Dermis blood vessel endothelial cell (primary cell): ENCODE results near the gene TNNC2. TPM values are rescaled to one million over a fixed set of nuclear protein-coding genes. Genes with fewer than 3 reads are reported as not detected.

Source experiments
- DNase-seq: peaks from one replicate; pipeline ENCODE4 v3.0.0; 2010
- total RNA-seq: library from RNA; depleted of rRNA; stranded (reverse); fragments of >200 nt; gene quantifications from 2 replicates; pipeline ENCODE4 v1.2.3, GENCODE V29; 2014

TNNC2 gene
- total RNA-seq, 1 donor from 2014 or later: not detected

DNA sequence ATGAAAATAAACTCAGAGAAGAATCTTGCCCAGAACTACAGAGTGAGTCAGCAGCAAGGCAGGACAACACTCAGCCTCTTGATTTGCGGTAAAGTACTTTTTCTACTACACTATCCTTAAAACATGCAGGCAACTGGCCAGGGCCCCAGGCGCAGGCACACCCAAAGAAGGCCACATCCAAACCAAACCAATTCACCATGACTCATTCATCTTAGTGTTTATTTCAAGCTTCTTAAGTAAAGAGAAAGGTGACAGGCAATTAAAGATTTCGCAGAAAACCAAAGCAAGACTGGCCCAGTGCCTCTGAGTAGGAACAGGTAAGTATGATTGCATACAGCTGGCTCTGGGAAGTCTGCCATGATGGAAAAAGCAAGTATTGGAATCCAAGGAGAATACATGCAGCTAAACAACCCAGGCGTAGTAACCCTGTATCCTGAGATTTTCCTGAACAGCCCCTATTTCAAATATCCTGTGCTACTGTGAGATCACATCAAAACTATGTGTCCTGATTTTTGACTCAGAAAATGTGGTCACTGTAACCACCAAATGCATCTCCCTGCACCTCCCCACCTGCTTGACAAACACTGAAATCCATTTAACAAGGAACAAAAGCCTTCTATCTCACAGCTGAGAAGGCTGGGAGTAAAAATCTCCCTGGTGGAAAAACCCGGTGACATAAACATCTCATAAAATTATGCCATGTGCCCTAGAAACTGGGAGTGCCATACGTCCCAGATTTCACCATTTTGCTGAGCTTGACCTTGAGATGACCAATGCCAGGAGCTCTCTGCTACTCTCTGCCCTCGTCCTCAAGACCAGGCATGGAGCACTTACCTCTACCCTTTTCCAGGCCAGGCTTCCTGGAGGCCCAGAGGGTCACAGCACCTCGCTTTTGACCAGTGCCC, 47.8 kb downstream of the TNNC2 start:
- peak; percentile 80 for DNase-seq

DNA sequence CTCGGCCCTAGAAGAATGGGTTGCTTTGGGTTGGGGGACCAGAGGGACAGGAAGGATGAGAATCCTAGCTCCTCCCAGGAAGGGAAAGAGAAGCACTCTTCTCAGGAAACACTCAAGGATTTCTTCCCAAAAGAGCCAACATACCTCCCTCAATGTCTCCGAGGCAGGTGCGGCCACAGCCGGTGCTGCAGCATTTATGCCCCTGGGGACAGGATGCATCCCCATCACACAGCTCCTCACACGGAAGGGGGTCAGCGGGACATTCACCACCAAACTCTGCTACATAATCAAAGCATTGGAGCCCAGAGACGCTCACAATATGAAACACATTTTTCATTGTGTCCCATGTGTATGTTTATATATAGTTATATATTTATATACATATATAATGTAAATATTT, 50.2 kb downstream of the TNNC2 start:
- no peak for DNase-seq

GRCh38 chr20:45775411-45775810, 51.7 kb downstream of the TNNC2 start:
- no peak for DNase-seq

DNA sequence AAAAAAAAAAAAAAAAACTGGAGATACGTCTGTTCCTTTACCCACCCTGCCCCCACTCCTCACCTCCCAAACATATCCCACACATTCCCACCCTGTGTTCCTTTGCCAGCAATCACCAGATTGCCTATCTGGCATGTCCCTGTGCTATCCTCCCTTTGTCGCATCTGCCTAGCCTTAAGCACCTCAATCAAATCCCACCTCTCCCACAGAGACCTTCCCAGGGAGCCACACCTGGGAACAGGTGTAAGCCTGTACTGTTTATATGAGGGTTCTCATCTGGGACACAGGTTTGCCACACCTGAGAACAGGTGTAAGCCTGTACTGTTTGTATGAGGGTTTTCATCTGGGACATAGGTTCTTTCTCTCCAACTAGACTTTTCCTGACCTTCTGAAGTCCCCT, 52.2 kb downstream of the TNNC2 start:
- no peak for DNase-seq

Other genes starting within 250 kb of the TNNC2 start
- gene WFDC8, start 248.0 kb downstream of the TNNC2 start, total RNA-seq: not detected in 2 replicates
- not detected in 2 replicates for gene WFDC10A, start 197.6 kb downstream of the TNNC2 start, total RNA-seq
- not detected in 2 replicates for gene WFDC9, start 196.0 kb downstream of the TNNC2 start, total RNA-seq
- not detected in 2 replicates for gene WFDC11, start 157.1 kb downstream of the TNNC2 start, total RNA-seq
- gene WFDC13, start 125.3 kb downstream of the TNNC2 start, total RNA-seq: not detected in 2 replicates
- not detected in 2 replicates for gene WFDC10B, start 122.3 kb downstream of the TNNC2 start, total RNA-seq
- gene SPINT4, start 105.0 kb downstream of the TNNC2 start, total RNA-seq: not detected in 2 replicates
- not detected in 2 replicates for gene WFDC3, start 35.4 kb downstream of the TNNC2 start, total RNA-seq
- gene DNTTIP1, start 35.4 kb downstream of the TNNC2 start, total RNA-seq: 9.2 and 13.8 TPM in 2 replicates
- 9.9 and 30.2 TPM in 2 replicates for gene UBE2C, start 14.7 kb downstream of the TNNC2 start, total RNA-seq
- gene SNX21, start 6.5 kb upstream of the TNNC2 start, total RNA-seq: 22.6 and 35.7 TPM in 2 replicates
- 28.7 and 42.5 TPM in 2 replicates for gene ACOT8, start 30.1 kb upstream of the TNNC2 start, total RNA-seq
- 8.7 and 11.9 TPM in 2 replicates for gene ZSWIM3, start 30.3 kb upstream of the TNNC2 start, total RNA-seq
- gene ZSWIM1, start 53.9 kb upstream of the TNNC2 start, total RNA-seq: 4.1 and 5.4 TPM in 2 replicates
- gene SPATA25, start 60.3 kb upstream of the TNNC2 start, total RNA-seq: 1.0 and 1.2 TPM in 2 replicates
- 3.2 and 4.4 TPM in 2 replicates for gene NEURL2, start 63.9 kb upstream of the TNNC2 start, total RNA-seq
- 47.8 and 48.1 TPM in 2 replicates for gene CTSA, start 64.0 kb upstream of the TNNC2 start, total RNA-seq
- 2.4 and 5.4 TPM in 2 replicates for gene PLTP, start 84.8 kb upstream of the TNNC2 start, total RNA-seq
- gene PCIF1, start 107.4 kb upstream of the TNNC2 start, total RNA-seq: 13.3 and 16.2 TPM in 2 replicates
- gene ZNF335, start 144.9 kb upstream of the TNNC2 start, total RNA-seq: 14.8 and 17.4 TPM in 2 replicates
- gene MMP9, start 181.6 kb upstream of the TNNC2 start, total RNA-seq: not detected in 2 replicates
- 0.17 and 0.47 TPM in 2 replicates for gene SLC12A5, start 201.9 kb upstream of the TNNC2 start, total RNA-seq